Stimulated activated CD8-positive, alpha-beta memory T cell treated with anti-CD3 and anti-CD28 coated beads, Interleukin-7, amount 100 ng/mL, for 4 hours (primary cell): ENCODE measurements around the gene PVALEF.
"Not testable (repeated sequence)": the region's sequence is repeated elsewhere in the genome, so short reads cannot be mapped to it uniquely, and the experiment has no call there.

Experiments
- DNase-seq, 2 donors: peaks; one replicate each; pipeline ENCODE4 v3.0.0-alpha.2; 2020; ENCODE audit warnings: low read depth in 2 of 2

PVALEF gene

DNA sequence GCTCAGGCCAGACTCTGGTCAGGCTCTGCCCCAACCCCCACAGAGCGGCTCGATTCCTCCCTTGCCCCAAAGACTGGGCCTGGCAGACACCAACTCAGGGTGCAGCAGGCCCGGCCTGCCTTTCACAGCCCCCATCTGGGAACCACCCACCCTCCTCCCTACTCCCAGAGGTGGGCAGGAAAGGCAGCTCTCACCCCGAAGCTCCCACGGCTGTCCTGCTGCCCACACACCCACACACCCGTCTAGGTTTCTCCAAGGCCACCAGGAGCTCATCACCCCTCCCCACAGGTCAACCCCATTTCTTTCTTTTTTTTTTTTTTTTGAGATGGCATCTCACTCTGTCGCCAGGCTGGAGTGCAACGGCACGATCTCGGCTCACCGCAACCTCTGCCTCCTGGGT, 53.7 kb downstream of the PVALEF start:
- DNase-seq: no peak

DNA sequence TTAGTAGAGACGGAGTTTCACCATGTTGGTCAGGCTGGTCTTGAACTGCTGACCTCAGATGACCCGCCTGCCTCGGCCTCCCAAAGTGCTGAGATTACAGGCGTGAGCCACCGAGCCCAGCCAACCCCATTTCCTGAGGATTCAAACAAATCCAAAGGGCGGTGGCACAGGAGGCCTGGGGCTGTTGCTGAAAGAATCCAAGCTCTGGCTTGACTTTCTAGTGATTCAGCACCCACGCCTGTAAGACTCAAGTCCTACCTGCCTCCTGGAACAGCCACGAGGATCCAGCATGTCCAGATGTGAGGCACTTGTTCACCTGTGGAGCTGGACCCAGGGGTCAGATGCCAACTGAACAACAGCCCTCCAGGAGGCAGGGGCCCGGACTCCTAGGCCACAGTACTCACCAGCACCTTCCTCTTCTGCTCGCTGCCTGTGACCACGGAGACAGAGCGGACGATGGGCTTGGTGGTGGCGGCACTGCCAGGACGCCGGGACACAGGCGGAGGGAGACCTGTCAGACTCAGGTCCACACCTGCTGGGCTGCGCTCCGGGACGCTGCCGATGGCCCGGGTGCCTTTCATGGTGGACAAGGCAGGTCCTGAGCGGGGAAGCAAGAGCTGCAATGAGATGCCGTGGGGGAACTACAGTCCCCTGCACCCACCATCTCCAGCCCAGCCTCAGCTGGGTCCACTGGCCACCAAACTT, 54.3 kb downstream of the PVALEF start:
- no peak for DNase-seq

DNA sequence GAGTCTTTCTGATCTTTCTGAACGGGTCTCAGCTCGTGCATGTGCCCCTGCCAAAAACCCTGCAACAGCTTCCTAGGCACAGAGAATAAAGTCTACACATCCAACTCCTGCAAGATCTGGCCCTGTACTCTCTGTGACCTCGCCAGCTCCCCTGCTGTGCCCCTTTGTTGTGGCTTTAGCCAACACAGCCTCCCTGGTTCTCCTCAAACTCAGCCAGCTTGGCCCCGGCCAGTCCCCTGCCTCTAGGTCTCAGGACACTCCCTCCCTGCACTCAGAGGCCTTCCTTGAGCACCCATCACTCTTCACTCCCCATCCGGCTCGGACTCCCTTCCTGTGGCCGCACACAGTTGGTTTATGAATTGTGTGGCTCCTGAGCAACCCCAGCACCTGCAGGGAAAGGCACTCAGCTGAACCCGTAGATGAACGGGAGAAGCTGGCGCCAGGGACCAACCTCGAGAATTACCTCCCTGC, 56.1 kb downstream of the PVALEF start:
- no peak for DNase-seq

- no peak for DNase-seq
Observed at GRCh38 chr17:81221842-81222619, 56.7 kb downstream of the PVALEF start.

GRCh38 chr17:81222620-81222905, 57.3 kb downstream of the PVALEF start:
- DNase-seq: no peak

DNA sequence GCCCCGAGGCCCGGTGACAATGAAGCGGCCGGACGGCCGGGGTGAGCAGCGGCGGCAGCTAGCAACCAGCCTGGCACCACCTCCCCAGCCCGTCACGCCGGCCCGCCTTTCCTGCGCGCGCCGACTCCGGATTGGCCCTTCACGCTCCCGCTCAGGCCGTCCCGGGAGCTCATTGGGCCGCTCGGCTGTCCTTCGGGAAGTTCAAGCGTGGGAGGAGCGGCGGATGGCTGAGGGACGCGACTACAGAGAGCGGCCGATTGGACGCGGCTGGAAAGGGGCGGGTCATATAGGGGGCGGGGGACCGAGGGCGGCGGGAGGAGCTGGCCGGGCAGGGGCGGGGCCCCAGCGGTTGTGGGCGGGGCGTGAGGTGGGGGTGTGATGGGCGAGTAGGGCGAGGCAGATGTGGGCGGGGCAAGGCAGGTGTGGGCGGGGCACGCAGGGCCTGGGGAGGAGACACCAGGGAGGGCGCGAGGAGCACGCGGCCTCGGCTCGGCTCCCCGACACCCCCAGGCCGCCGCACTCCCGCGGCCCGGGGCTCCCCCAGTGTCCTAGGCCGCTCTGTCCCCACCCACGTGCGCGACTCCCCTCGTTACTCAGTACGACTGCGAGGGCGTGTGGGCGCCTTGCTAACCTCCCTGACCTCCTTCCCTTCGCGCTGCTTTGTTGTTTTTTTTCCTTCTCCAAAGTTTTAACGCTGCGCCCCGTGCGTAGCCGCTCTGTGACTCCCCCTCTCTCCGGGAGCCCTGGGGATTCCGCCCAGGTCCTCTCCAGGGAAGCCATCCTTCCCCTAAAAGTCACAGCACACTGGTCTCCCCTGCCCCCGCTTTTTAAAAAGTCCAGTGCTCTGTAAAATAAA, 57.8 kb downstream of the PVALEF start, which contains the start of gene CEP131:
CEP131 (minus strand) TSS at position 60 of the 856 bp plus-strand sequence. CDS start 2,909 bp downstream, outside the sequence.
- peak; percentile 98 for DNase-seq

GRCh38 chr17:81223762-81224130, 58.4 kb downstream of the PVALEF start:
- no peak for DNase-seq

GRCh38 chr17:81227630-81228029, 62.3 kb downstream of the PVALEF start:
- not testable (repeated sequence) for DNase-seq

DNA sequence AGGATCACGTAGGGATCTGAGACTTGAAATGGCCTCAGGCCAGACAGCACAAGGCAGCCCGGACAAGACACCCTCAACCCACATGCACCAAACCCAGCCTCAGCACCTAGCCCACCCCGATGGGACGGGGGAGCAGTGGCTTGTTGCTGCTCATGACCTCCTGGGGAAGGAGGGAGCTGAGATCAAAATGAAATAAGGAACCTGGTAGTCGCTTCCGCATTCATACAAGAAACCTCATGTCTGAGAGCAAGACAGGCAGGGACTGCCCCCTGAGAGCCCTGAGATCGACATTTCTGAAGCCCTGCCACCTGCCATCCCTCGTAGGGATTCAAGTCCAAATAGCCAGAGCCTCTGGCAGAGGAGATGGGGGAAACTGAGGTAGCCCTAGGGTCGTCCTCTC, 63.1 kb downstream of the PVALEF start:
- DNase-seq: no peak

GRCh38 chr17:81228834-81229665, 63.7 kb downstream of the PVALEF start:
- no peak for DNase-seq

DNA sequence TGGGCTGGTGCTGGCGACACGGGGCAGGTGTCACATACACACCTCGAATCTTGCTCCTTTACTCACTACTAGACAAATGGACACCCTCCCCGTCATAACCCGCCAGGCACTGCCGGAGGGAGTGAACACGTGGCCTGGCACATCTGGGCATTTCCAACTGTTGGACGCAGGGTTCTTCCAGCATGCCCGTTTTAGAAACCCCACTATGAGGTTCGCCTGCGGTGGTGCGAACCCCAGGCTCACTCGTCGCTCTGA, 64.3 kb downstream of the PVALEF start:
- DNase-seq: no peak

GRCh38 chr17:81230043-81230820, 64.9 kb downstream of the PVALEF start:
- DNase-seq: no peak

DNA sequence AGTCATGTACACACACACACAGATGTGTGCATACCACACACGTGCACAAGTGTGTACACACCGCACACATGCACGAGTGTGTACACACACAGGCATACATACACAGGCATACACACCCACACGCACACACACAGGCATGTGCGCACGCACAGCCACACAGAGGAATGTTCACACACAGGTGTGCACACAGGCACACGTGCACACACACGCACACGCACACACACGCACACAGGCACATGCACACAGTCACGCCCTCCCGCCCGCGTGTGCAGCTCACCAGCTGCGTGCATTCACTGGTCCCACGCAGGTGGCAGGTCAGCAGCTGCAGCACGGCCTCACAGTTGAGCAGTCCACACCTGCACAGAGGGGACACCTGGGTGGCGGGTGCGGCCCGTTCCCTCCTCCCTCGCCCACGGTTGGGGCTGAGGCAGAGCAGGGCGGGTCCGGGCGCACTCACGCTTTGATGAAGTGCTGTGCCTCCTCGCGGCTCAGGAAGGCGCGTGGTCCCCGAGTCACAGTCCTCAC, 65.9 kb downstream of the PVALEF start:
- no peak for DNase-seq

- DNase-seq: no peak
Observed at GRCh38 chr17:81231766-81232581, 66.7 kb downstream of the PVALEF start.
